Neural progenitor cell (in vitro differentiated cells): Measurements from ENCODE around the gene ARVCF. TPM values are rescaled to one million over a fixed set of nuclear protein-coding genes. Genes with fewer than 3 reads are reported as not detected.

Experiments used
- DNase-seq: peaks from one replicate; pipeline ENCODE4 v3.0.0-alpha.2; 2016; ENCODE audit warnings: low spot score
- H2AFZ ChIP-seq: fragments of 200-600 bp; sonication (generic); replicated peaks from 2 replicates; pipeline ENCODE4 v1.6.1; 2016; ENCODE audit warnings: antibody characterized with exemption
- H3F3A ChIP-seq: fragments of 200-600 bp; sonication (generic); 2 replicates; pipeline ENCODE4 v1.6.1; 2016; ENCODE audit warnings: antibody characterized with exemption, low read depth
- H3K27ac ChIP-seq: fragments of 200-600 bp; sonication (generic); 2 replicates; pipeline ENCODE4 v1.5.1; 2016; ENCODE audit warnings: mild to moderate bottlenecking
- H3K27me3 ChIP-seq: fragments of 200-600 bp; sonication (generic); 2 replicates; pipeline ENCODE4 v1.6.1; 2016; ENCODE audit warnings: mild to moderate bottlenecking, moderate library complexity
- H3K36me3 ChIP-seq: fragments of 200-600 bp; sonication (generic); 2 replicates; pipeline ENCODE4 v1.5.1; 2016
- H3K4me1 ChIP-seq: fragments of 200-600 bp; sonication (generic); 2 replicates; pipeline ENCODE4 v1.6.1; 2016; ENCODE audit warnings: mixed run types
- H3K4me2 ChIP-seq: fragments of 200-600 bp; sonication (generic); 2 replicates; pipeline ENCODE4 v1.6.1; 2016
- H3K4me3 ChIP-seq: fragments of 200-600 bp; sonication (generic); 2 replicates; pipeline ENCODE4 v1.5.1; 2016
- H3K79me2 ChIP-seq: fragments of 200-600 bp; sonication (generic); 2 replicates; pipeline ENCODE4 v1.6.1; 2016; ENCODE audit warnings: low read depth
- H3K9ac ChIP-seq: fragments of 200-600 bp; sonication (generic); 2 replicates; pipeline ENCODE4 v1.6.1; 2016
- H3K9me3 ChIP-seq: fragments of 200-600 bp; sonication (generic); 2 replicates; pipeline ENCODE4 v1.5.1; 2016; ENCODE audit warnings: low read depth
- H4K20me1 ChIP-seq: fragments of 200-600 bp; sonication (generic); 2 replicates; pipeline ENCODE4 v1.6.1; 2016; ENCODE audit warnings: low read depth
- H3K27ac Mint-ChIP-seq: 3 replicates; pipeline ENCODE4 v1.8.0; 2021; ENCODE audit warnings: mixed read lengths
- H3K27me3 Mint-ChIP-seq: 2 replicates; pipeline ENCODE4 v1.8.0; 2022; ENCODE audit warnings: low read depth, mild to moderate bottlenecking, inconsistent platforms, moderate library complexity, mixed read lengths; ENCODE audit not compliant: insufficient read depth
- H3K36me3 Mint-ChIP-seq: 3 replicates; pipeline ENCODE4 v1.8.0; 2021; ENCODE audit warnings: mixed read lengths
- H3K4me1 Mint-ChIP-seq: 3 replicates; pipeline ENCODE4 v1.8.0; 2021; ENCODE audit warnings: mixed read lengths
- H3K4me3 Mint-ChIP-seq: 3 replicates; pipeline ENCODE4 v1.8.0; 2021; ENCODE audit warnings: mild to moderate bottlenecking, moderate library complexity, mixed read lengths
- H3K9me3 Mint-ChIP-seq: 3 replicates; pipeline ENCODE4 v1.8.0; 2020; ENCODE audit warnings: mixed read lengths
- CTCF ChIP-seq: fragments of 200-600 bp; sonication (generic); IDR thresholded peaks from 2 replicates; pipeline ENCODE4 v1.5.1; 2017; ENCODE audit warnings: antibody characterized with exemption, mild to moderate bottlenecking
- EZH2 ChIP-seq: fragments of 200-600 bp; sonication (generic); IDR thresholded peaks from 2 replicates; pipeline ENCODE4 v1.6.1; 2017; ENCODE audit warnings: antibody characterized with exemption, mild to moderate bottlenecking, moderate library complexity
- EZH2phosphoT487 ChIP-seq: fragments of 200-600 bp; sonication (generic); IDR thresholded peaks from 2 replicates; pipeline ENCODE4 v1.6.1; 2017; ENCODE audit warnings: antibody characterized with exemption
- total RNA-seq: library from RNA; depleted of rRNA; stranded (reverse); fragments of >200 nt; gene quantifications from 2 replicates; pipeline ENCODE4 v1.2.3, GENCODE V29; 2015; ENCODE audit warnings: low replicate concordance

ARVCF gene
- total RNA-seq, 1 donor from 2014 or later, result 35.4 TPM

DNA sequence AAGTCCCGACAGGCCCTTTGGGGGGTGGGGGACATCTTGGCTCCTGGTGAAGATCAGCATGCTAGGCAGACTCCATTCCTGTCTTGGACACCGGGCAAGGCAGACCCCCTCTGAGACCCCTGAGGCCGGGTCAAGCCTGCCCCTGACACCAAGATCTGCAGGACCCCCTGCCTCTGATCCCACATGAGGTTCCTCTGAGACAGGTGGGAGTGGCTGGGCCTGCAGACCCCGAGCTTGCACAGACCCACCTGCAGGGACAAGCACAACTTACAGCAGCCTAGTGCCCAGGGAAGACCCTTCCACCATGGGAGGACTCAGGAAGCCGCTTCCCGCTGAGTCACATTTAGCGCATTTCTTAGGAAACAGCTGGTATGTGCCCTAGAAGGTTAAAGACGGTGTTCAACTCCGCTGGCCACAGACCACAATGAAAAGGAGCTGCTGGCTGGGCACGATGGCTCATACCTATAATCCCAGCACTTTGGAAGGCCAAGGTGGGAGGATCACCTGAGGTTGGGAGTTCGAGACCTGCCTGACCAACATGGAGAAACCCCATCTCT lies 15.5 kb downstream of the ARVCF start:
- H3K4me1 Mint-ChIP-seq, result peaks cover 60% of the 10 kb centered on the region
- Histone ChIP-seq H2AFZ (no peak overlapping the region), H3K4me3 (no peak overlapping the region), H3K36me3 (peaks cover 4% of the 10 kb centered on the region), H3K27ac (no peak overlapping the region), H3K9me3 (peaks cover 14% of the 10 kb centered on the region), H3K9ac (no peak overlapping the region), H3K4me2 (no peak overlapping the region), H4K20me1 (no peaks in the 10 kb centered on the region), H3K79me2 (no peaks in the 10 kb centered on the region), H3F3A (peaks cover 15% of the 10 kb centered on the region), H3K4me1 (peaks cover 33% of the 10 kb centered on the region), H3K27me3 (no peaks in the 10 kb centered on the region)
- peaks cover 27% of the 10 kb centered on the region for H3K9me3 Mint-ChIP-seq
- H3K36me3 Mint-ChIP-seq, result peaks cover 16% of the 10 kb centered on the region
- H3K27ac Mint-ChIP-seq, result no peak overlapping the region
- TF ChIP-seq EZH2 (no peak), EZH2phosphoT487 (no peak)
- no peak for DNase-seq
- H3K4me3 Mint-ChIP-seq, result no peak overlapping the region
- H3K27me3 Mint-ChIP-seq, result peaks cover 10% of the 10 kb centered on the region

DNA sequence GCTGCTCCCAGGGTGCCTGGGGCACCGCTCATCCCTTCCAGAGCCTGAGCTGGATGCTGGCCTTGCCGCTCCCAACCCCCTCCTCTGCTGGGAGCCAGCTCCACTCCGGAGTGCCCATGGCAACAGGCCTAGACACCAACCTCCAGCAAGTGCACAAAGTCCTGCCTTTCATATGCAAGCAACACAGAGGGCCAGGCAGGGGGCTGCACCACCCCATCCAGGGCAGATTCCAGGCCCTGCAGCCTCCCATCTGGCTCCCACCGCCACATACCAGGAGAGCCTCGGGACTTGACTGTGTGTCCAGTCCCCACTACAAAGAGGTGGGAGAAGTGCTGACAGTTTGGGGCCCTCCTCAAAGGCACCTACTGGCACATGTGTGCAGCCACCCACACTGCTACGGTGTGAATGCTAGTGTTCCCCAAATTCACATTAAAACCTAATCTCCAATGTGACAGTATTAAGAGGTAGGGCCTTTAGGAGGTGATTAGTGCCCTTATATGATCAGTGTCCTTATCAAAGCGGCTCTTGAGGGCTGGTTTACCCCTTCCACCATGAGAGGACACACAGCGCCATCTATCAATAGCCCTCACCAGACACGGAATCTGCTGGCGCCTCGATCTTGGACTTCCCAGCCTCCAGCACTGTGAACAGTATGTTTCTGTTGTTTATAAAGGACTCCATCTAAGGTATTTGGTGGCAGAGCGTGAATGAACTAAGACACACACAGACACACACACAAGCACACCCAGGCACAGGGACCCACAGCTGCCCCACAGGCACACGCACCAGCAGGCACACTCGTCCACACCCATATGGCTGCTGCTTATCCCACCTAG lies 16.2 kb downstream of the ARVCF start:
- Histone ChIP-seq H3F3A (peaks cover 15% of the 10 kb centered on the region), H3K4me2 (peak overlapping the region; percentile 62), H4K20me1 (no peaks in the 10 kb centered on the region), H3K9me3 (peaks cover 14% of the 10 kb centered on the region), H3K4me1 (peaks cover 33% of the 10 kb centered on the region), H3K4me3 (no peak overlapping the region), H3K79me2 (no peaks in the 10 kb centered on the region), H3K36me3 (peaks cover 4% of the 10 kb centered on the region), H2AFZ (no peak overlapping the region), H3K9ac (no peak overlapping the region), H3K27ac (no peak overlapping the region), H3K27me3 (no peaks in the 10 kb centered on the region)
- H3K36me3 Mint-ChIP-seq, result peaks cover 14% of the 10 kb centered on the region
- peak overlapping the region; percentile 50 for H3K4me3 Mint-ChIP-seq
- peaks cover 61% of the 10 kb centered on the region for H3K4me1 Mint-ChIP-seq
- H3K27me3 Mint-ChIP-seq, result peaks cover 10% of the 10 kb centered on the region
- TF ChIP-seq EZH2phosphoT487 (no peak), CTCF (no peak), EZH2 (no peak)
- peaks cover 25% of the 10 kb centered on the region for H3K9me3 Mint-ChIP-seq
- no peak for DNase-seq
- H3K27ac Mint-ChIP-seq, result peak overlapping the region; percentile 92

DNA sequence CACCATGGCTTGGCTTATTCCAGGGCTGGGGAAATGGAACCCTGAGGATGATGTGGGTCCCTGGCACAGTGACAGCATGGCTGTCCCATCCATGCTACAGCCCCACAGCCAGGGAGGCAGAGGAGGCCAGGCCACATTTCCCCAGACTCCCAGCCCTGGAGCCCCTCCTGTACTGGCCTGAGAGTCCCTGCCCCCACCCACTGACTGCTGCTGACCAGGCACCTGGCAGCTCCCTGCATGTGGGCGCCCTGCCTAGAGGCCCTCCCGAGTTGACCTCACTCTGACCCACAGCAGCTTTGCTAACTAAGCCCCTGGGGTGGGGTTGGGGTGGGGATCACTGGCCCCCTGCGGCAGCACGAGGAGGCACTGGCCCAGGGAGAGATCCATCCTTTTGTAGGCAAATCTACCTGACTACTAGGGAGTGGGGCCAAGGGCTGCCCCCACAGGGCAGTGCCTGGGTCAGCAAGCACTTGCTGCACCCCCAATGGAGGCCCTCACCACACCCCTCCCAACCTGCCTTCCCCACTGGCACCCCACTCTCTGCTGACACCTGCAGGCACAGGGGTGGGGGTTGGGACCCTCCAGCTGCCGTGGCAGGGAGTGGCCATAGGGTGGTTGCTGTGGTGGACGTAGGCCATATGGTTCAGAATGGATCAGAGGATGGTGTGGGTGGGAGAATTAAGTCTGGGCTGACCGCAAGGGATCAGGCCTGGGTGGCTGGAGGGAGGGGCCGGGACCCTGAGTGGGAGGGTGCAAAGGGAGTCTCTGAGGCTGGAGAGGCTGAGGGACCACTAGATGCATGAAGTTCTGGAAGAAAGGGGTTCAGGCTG lies 17.4 kb downstream of the ARVCF start:
- Histone ChIP-seq H3K4me1 (peaks cover 33% of the 10 kb centered on the region), H3K9me3 (peaks cover 7% of the 10 kb centered on the region), H3K4me2 (peak overlapping the region; percentile 62), H3K36me3 (no peaks in the 10 kb centered on the region), H2AFZ (no peak overlapping the region), H3K4me3 (no peak overlapping the region), H3K27me3 (no peaks in the 10 kb centered on the region), H4K20me1 (no peaks in the 10 kb centered on the region), H3F3A (peaks cover 15% of the 10 kb centered on the region), H3K9ac (no peak overlapping the region), H3K27ac (peak overlapping the region; percentile 67), H3K79me2 (no peaks in the 10 kb centered on the region)
- Mint-ChIP-seq H3K4me1 (peaks cover 61% of the 10 kb centered on the region), H3K4me3 (no peak overlapping the region), H3K9me3 (peaks cover 17% of the 10 kb centered on the region), H3K27ac (peak overlapping the region; percentile 97), H3K36me3 (peaks cover 11% of the 10 kb centered on the region), H3K27me3 (peaks cover 8% of the 10 kb centered on the region)
- DNase-seq, result no peak
- TF ChIP-seq EZH2phosphoT487 (no peak), CTCF (no peak), EZH2 (no peak)
